ENCODE results near the gene CD46.
"Not testable (repeated sequence)": the region's sequence is repeated elsewhere in the genome, so short reads cannot be mapped to it uniquely, and the experiment has no call there.

Gene CD46

DNA sequence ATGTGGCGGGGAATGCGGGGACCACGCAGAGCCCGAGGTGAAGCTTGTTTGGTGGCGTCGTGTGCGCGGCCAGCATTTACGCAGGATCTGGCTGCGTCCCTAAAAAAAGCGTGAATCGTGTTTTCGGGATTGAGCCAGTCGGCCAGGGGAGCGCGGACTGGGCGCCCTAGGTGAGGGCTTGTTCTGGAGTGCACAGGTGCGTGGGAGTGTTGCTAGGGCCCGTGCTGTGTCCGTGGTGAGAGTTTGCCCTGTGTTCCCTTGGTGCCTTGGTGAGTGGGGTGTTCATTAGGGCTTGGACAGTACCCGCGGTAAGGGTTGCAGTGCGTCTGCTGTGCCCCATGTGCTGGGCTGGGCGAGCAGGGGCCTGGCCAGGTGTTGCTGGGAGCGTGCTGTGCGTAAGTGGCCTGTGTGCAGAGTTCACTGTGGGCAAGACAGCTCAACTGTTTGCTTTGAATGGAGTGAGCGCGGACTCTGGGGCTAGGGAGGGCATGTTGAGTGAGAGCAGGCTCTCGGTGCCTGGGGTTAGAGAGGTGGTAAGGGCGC is 673 bp downstream of the CD46 start:
- DNase-seq, result peak; percentile 42

DNA sequence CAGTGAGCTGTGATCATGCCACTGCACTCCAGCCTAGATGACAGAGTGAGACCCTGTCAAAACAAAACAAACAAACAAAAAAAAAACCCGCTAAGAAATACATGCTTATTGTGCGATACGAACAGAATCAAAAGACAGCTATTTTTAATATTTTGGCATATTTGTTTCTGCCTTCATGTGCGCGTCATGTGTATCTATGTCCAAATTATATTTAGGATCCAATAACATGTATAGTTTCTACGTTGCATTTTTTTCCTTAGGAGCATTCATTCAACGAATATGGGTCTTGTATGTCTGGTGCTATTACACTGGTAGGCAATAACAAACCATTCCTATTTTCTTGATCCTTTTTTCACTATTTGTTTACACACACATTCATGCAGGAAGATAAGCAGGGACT is 1.8 kb downstream of the CD46 start:
- DNase-seq, result no peak

GRCh38 chr1:207754011-207754410 is 2.2 kb downstream of the CD46 start:
- DNase-seq, result no peak

DNA sequence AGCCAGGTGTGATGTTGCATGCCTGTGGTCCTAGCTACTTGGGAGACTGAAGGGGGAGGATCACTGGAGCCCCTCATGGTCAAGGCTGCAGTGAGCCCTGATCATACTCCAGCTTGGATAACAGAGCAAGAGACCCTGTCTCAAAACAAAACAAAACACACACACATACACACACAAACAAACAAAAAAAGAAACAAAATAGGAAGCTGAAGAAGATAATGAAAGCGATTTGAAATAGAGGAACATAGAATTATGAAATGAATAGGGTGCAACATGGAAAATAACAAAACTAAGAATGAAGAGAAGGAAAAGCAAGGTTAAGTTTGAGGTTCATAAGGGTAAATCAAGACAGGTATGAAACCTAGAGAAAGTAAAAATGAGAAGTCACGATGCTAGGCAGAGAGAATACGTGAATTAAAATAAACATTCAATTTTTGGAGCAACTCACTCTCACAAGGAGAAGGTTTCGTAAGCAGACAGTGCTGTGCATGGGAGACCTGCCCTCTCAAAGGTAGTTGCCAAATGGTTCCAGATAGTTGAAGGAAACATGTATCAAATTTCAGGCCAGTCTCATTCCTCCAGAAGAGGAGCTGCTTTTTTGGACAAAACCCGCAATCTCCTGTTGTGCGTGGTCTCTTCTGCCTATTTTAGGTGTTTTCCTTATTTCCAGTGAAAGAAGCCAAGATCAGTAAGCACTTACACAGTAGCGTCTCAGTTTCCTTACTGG is 3.3 kb downstream of the CD46 start:
- DNase-seq, result no peak

DNA sequence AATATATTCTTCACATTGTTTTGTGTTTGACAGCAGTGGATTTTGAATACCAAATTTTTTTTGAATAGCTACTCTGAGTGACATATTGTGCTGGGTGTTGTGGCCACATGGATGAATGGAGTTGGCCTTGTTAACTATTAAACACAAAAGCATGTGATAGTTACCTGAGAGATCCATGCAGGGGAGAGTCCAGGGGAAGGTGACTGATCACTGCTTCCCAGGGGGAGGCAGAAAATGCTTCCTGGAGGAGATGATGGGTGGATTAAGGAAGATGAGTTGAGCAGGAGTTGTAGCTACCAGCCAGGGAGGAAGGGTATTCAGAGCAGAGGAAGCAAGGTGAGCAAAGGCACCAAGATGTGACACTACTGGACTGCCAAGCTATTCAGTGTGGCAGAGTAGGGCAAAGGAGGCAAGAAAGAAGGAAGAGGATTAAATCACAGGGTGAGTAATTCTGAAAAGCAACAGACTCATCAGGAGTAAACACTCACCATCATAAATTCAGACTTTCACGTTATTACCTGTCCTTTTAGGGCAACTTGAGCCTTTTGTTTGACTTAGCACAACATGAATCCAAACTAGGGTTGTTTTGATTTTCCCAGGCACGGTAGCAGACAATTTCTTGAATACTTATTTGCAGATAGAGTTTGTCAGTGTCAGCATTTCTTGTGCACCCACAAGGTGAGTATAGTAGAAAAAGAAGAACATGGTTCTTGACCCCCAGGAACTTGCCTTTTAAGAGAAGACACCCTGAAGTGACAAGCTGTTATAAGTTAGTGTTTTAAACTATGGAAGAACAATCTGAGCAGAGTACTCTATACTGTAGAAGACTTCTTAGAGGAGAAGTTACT is 4.2 kb downstream of the CD46 start:
- peak; percentile 62 for DNase-seq

DNA sequence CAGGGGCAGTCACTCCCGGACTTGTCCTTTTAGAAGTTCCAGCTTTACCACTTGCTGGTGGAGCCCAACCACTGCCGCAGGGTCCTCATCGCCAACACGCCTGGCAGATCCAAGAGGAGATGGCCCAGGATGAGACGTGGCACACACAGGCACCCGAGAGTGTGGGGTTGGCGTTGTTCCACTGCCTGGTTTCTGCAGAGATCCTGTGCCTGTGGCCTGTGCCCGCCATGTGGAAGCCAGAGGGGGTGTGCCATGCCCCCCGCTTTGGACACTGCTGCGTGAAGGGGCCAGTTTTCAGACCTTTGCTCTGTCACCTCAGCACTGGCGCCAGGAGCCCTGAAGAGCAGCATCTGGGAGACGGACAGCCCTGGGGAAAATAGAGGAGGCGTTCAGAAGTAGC is 10.8 kb downstream of the CD46 start:
- DNase-seq, result no peak

DNA sequence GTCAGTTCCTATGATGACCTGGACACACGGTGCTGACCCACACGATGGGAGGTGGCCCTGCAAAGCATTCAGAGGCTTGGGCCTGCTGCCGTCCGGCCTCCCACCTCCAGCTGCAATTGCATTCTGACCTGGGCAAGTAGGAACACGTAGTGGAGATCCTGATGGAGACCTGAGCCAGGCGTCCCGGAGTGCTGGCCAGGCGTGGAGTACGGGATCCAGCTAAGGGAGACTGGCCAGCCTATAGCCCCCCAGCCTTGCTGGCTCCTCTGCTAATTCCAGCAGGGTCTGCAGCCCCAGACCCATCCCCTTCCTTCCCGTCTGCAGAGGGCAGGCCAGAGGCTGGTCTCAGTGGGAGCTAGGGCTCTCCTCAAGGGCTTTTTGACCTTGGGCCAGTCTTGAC is 11.2 kb downstream of the CD46 start:
- DNase-seq, result no peak

GRCh38 chr1:207763972-207764371 is 12.1 kb downstream of the CD46 start:
- no peak for DNase-seq

DNA sequence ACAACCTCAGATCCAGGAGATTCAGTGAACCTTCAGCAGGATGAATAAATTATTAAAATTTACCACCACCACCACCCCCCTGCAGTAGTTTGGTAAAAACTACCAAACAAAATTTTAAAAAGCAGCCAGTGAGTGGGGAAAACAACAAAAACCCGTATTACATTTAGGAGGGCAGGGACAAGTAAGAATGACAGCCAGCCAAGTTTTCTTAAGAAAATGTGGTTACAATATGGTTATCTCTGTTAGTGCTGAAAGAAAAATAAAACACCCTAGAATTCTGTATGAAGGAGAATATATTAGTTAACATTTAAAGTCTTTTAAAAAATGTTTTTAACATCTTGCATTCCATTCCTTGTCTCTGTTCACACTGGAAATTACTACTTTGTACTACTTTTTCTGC is 14.7 kb downstream of the CD46 start:
- DNase-seq, result no peak

- not testable (repeated sequence) for DNase-seq
Measured at GRCh38 chr1:207770514-207770913, 18.7 kb downstream of the CD46 start.

GRCh38 chr1:207776045-207776444 is 24.2 kb downstream of the CD46 start:
- not testable (repeated sequence) for DNase-seq

GRCh38 chr1:207777412-207777811 is 25.6 kb downstream of the CD46 start:
- DNase-seq, result not testable (repeated sequence)

GRCh38 chr1:207779008-207779407 is 27.2 kb downstream of the CD46 start:
- DNase-seq, result no peak

DNA sequence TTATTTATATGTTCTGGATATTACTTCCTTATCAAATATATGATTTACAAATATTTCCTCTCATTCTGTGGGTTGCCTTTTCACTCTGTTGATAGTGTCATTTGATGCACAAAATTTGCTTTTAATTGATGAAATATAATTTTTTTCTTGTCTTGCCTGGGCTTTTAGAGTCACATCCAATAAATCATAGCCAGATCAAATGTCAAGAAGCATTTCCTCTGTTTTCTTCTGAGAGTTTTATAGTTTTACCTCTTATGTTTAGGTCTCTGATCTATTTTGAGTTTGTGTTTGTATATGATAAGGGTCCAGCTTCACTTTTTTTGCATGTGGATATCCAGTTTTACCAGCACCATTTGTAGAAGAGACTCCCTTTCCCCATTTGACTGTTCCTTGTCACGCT is 29.5 kb downstream of the CD46 start:
- no peak for DNase-seq

DNA sequence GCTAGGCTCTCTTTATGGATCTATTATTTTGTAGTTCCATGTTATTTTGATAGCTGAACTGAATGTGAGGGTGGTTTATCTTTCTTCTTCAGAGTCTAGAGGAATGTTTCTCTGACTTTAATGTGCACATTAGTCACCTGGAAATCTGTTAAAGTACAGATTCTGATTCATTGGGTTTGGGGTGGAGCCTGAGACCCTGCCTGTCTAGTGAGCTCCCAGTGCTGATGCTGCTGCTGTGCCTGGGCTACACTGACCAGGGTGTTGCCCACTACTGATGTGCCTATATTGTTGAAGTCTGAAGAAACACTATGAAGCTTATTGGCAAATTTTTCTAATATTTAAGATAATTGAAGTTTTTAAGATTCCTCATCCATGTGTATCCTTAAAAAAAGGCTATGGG is 35.9 kb downstream of the CD46 start:
- no peak for DNase-seq

DNA sequence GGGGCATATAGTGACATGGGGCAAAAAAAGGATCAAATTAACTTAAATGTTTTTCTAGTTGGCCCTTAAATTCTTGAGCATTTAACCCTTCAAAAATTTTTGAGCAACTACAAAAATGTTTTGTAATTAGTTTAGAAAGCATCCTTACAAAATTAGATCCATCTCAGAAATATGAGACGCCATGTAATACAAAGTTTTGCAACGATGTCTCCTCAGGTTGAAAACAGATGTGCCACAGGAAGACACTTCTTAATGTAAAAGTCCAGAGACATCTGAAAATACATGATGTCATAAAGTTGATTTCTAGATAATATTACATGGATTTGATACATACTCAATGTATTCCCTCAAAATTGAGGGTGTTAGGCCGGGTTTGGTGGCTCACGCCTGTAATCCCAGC is 37.5 kb downstream of the CD46 start:
- DNase-seq, result no peak

DNA sequence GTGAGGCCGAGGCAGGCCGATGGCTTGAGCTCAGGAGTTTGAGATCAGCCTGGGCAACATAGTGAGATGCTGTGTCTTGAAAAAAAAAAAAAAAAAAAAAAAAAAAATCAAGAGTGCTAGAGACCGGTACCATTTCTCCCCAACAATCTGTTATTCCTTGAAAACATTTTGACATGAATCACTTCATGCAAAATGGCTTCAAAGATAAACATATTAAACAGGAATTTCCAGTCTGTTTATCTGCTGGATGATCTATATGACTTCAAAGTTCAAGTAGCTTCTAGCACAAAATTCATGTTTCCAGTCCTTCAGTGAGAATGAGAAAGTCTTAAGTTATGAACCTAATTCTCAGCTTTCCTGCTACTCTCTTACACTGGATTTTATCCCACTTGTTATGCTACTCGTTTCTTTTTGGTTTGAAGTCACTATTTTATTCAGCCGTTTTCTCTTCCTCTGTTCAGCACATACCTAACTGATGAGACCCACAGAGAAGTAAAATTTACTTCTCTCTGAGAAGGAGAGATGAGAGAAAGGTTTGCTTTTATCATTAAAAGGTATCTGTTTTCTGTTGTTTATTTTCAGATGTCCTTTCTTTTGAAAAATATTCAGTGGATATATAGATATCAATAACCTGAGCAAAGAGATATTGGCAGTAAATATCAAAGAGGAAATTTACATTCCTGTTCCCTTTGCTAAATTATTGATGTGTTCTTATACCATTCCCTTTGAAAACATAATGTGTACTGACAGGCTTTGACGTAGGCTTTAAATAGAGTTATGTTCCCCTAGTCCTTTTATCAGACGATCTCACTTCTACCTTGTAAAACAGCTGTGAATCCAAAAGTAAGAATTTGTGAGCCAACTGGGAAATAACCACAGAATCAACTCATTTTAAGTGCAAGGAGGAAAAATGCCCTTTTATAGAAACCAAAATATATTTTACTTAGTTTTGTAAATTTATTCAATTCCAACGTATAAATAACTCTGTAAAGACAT is 38.2 kb downstream of the CD46 start:
- no peak for DNase-seq

- DNase-seq, result no peak
Measured at GRCh38 chr1:207791290-207791689, 39.4 kb downstream of the CD46 start.

DNA sequence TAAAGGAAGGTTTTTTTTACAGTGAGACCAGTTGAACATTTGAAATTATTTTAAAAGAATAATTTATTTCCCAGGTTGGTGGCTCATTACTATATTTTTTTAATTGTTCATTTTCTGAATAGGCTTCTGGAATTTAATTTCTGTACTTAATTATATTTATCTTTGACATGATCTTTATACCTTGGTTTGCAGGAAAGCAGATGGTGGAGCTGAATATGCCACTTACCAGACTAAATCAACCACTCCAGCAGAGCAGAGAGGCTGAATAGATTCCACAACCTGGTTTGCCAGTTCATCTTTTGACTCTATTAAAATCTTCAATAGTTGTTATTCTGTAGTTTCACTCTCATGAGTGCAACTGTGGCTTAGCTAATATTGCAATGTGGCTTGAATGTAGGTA is 41.5 kb downstream of the CD46 start:
- no peak for DNase-seq

GRCh38 chr1:207794861-207795260 is 43.0 kb downstream of the CD46 start:
- DNase-seq, result no peak

- DNase-seq, result peak; percentile 83
Measured at GRCh38 chr1:207797229-207797973, 45.5 kb downstream of the CD46 start.

DNA sequence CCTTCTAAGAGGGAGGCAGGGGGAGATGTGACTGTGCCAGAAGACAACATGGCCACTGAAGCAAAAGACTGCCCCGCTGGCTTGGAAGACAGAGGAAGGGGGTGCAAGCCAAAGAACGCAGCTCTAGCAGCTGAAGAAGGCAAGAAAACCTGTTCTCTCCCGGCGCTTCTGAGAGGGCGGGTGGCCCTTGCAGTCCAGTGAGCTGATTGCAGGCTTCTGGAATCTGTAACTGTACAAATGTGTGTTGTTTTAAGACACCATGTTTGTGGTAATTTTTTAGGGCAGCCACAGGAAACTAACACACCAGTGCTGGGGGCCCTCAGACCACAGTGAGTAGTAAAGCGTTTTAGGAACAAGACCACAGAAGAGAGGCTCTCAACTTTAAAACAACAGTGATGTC is 47.0 kb downstream of the CD46 start:
- peak; percentile 42 for DNase-seq
